Stimulated activated CD8-positive, alpha-beta memory T cell treated with anti-CD3 and anti-CD28 coated beads, Interleukin-15, amount 100 ng/mL, for 24 hours (primary cell): ENCODE measurements around the gene AGBL4.
"Not testable (repeated sequence)": the region's sequence is repeated elsewhere in the genome, so short reads cannot be mapped to it uniquely, and the experiment has no call there.

Experiments used
- DNase-seq: peaks from one replicate; pipeline ENCODE4 v3.0.0-alpha.2; 2020; ENCODE audit warnings: low read depth

Gene AGBL4

GRCh38 chr1:49302400-49302799 lies 721.4 kb downstream of the AGBL4 start:
- not testable (repeated sequence) for DNase-seq

- DNase-seq: no peak
Observed at GRCh38 chr1:49298304-49298703, 725.5 kb downstream of the AGBL4 start.

GRCh38 chr1:49297783-49298182 lies 726.0 kb downstream of the AGBL4 start:
- no peak for DNase-seq

- DNase-seq: no peak
Observed at GRCh38 chr1:49294539-49294938, 729.2 kb downstream of the AGBL4 start.

- no peak for DNase-seq
Observed at GRCh38 chr1:49293016-49293415, 730.7 kb downstream of the AGBL4 start.

GRCh38 chr1:49257211-49258049 lies 766.3 kb downstream of the AGBL4 start:
- DNase-seq: not testable (repeated sequence)

- DNase-seq: no peak
Observed at GRCh38 chr1:49252917-49253316, 770.8 kb downstream of the AGBL4 start.

- DNase-seq: no peak
Observed at GRCh38 chr1:49251019-49251784, 772.6 kb downstream of the AGBL4 start.

- DNase-seq: no peak
Observed at GRCh38 chr1:49240709-49241221, 783.0 kb downstream of the AGBL4 start.

GRCh38 chr1:49234988-49235387 lies 788.8 kb downstream of the AGBL4 start:
- DNase-seq: no peak

- DNase-seq: no peak
Observed at GRCh38 chr1:49229555-49229954, 794.2 kb downstream of the AGBL4 start.

GRCh38 chr1:49226758-49227157 lies 797.0 kb downstream of the AGBL4 start:
- no peak for DNase-seq

- no peak for DNase-seq
Observed at GRCh38 chr1:49225464-49225863, 798.3 kb downstream of the AGBL4 start.

GRCh38 chr1:49213301-49213700 lies 810.5 kb downstream of the AGBL4 start:
- no peak for DNase-seq

- DNase-seq: no peak
Observed at GRCh38 chr1:49208712-49209111, 815.0 kb downstream of the AGBL4 start.

- DNase-seq: no peak
Observed at GRCh38 chr1:49204720-49205119, 819.0 kb downstream of the AGBL4 start.

GRCh38 chr1:49200738-49201137 lies 823.0 kb downstream of the AGBL4 start:
- DNase-seq: no peak

GRCh38 chr1:49199564-49199963 lies 824.2 kb downstream of the AGBL4 start:
- no peak for DNase-seq

- DNase-seq: no peak
Observed at GRCh38 chr1:49197081-49197480, 826.7 kb downstream of the AGBL4 start.

- DNase-seq: no peak
Observed at GRCh38 chr1:49190138-49190537, 833.6 kb downstream of the AGBL4 start.

- DNase-seq: no peak
Observed at GRCh38 chr1:49187056-49187455, 836.7 kb downstream of the AGBL4 start.

- DNase-seq: no peak
Observed at GRCh38 chr1:49185450-49185980, 838.2 kb downstream of the AGBL4 start.

GRCh38 chr1:49183489-49183888 lies 840.3 kb downstream of the AGBL4 start:
- no peak for DNase-seq
